ENCODE data around the gene MBTPS1.

GRCh38 chr16:84040823-84041820 is 75.6 kb downstream of the MBTPS1 start:
- TF ChIP-seq CTCF (IDR thresholded peaks at IDR 0.05) (no peak), POLR2A (IDR thresholded peaks at IDR 0.05) (no peak), EP300 (IDR thresholded peaks at IDR 0.05) (no peak)

All from upper lobe of left lung (tissue), 4 donors.